T47D (cell line): Measurements from ENCODE around the gene CRELD2.

ENCODE experiments used
- DNase-seq, 2 experiments: peaks; one replicate each; pipeline versions ENCODE4 v3.0.0 to v3.0.0-alpha.2; 2011 to 2012; ENCODE audit warnings: low read depth in 1 of 2, low spot score in 1 of 2
- JUND ChIP-seq: IDR thresholded peaks from 2 replicates; pipeline ENCODE4 v1.6.1; 2012; ENCODE audit warnings: low read depth
- in situ Hi-C: cut with HindIII; loops from 2 replicates; pipeline ENCODE4 v1.10.0; 2016; ENCODE audit warnings: low sequenced_read_pairs, low pct_unique_long_range_greater_than_20kb

Gene CRELD2

GRCh38 chr22:49917974-49918910 lies at the start of gene CRELD2, which contains the start of gene ALG12:
Gene CRELD2, plus strand, starts transcription at chr22:49918634. Its CDS starts 136 bp downstream, at chr22:49918770.
Gene ALG12, minus strand, starts transcription at chr22:49918438. Its CDS starts 4,673 bp downstream, at chr22:49913765.
- DNase-seq = peak; percentile 93 to 95
- no peak for TF ChIP-seq JUND
- in situ Hi-C loops = no loop called here

GRCh38 chr22:49869086-49869830 lies 49.2 kb upstream of the CRELD2 start:
- in situ Hi-C loops = no loop called here
- TF ChIP-seq JUND = no peak
- DNase-seq = no peak

- DNase-seq = no peak
- in situ Hi-C loops = no loop called here
- TF ChIP-seq JUND = no peak
These were observed 48.4 kb upstream of the CRELD2 start for GRCh38 chr22:49869845-49870712.

GRCh38 chr22:49871482-49871881 lies 47.0 kb upstream of the CRELD2 start:
- DNase-seq = peak in 1 of 2 experiments; percentile 49
- in situ Hi-C loops = no loop called here
- TF ChIP-seq JUND = no peak

- in situ Hi-C loops = no loop called here
- DNase-seq = no peak
- no peak for TF ChIP-seq JUND
These were observed 46.1 kb upstream of the CRELD2 start for GRCh38 chr22:49872347-49872746.

- no peak for TF ChIP-seq JUND
- no peak for DNase-seq
- in situ Hi-C loops = no loop called here
These were observed 45.0 kb upstream of the CRELD2 start for GRCh38 chr22:49873228-49873940.

GRCh38 chr22:49877642-49878041 lies 40.8 kb upstream of the CRELD2 start:
- TF ChIP-seq JUND = no peak
- in situ Hi-C loops = no loop called here
- no peak for DNase-seq

GRCh38 chr22:49878206-49878605 lies 40.2 kb upstream of the CRELD2 start:
- in situ Hi-C loops = no loop called here
- TF ChIP-seq JUND = no peak
- DNase-seq = no peak

- TF ChIP-seq JUND = no peak
- in situ Hi-C loops = no loop called here
- DNase-seq = no peak
These were observed 38.6 kb upstream of the CRELD2 start for GRCh38 chr22:49879871-49880270.

GRCh38 chr22:49880281-49880680 lies 38.2 kb upstream of the CRELD2 start:
- no peak for DNase-seq

GRCh38 chr22:49881856-49882255 lies 36.6 kb upstream of the CRELD2 start:
- no peak for TF ChIP-seq JUND
- in situ Hi-C loops = no loop called here
- DNase-seq = no peak

More at GRCh38 chr22:49880281-49880680, 38.2 kb upstream of the CRELD2 start:
- in situ Hi-C loops = no loop called here
- TF ChIP-seq JUND = no peak
